ENCODE results near the gene ARID3B. TPM values are rescaled to one million over a fixed set of nuclear protein-coding genes. Genes with fewer than 3 reads are reported as not detected.
"Not testable (repeated sequence)": the region's sequence is repeated elsewhere in the genome, so short reads cannot be mapped to it uniquely, and the experiment has no call there.

Gene ARID3B
- total and polyA plus RNA-seq, 3 experiments from 2014 or later: 13.0 to 31.1 (median 30.1) TPM

GRCh38 chr15:74539521-74539920, 1.5 kb upstream of the ARID3B start:
- H3K27ac ChIP-seq (ENCODE audit: low read depth, low read length); DNase-seq; CTCF ChIA-PET; H3K9me3 Mint-ChIP-seq; H3K9me3 ChIP-seq (ENCODE audit: low read length); H3K27me3 ChIP-seq (ENCODE audit: insufficient read depth, low read length, poor library complexity, severe bottlenecking); H3K4me3 ChIP-seq (ENCODE audit: low read length); H3K27me3 Mint-ChIP-seq; H3K36me3 ChIP-seq (ENCODE audit: insufficient read depth, low read length): not testable (repeated sequence)
- Mint-ChIP-seq H3K36me3 (peaks cover 0 to 19% (median 4%) of the 10 kb centered on the region in 3 donors), H3K4me1 (peaks cover 41 to 45% (median 44%) of the 10 kb centered on the region in 3 donors), H3K4me3 (peak overlapping the region; percentile 29 to 95 (median 67)), H3K27ac (peak overlapping the region in 5 of 8 donors; percentile 21 to 82 (median 74))
- POLR2A ChIA-PET: interaction anchor here (1.1 kb wide), 1 partner anchor 11 kb away, joined by 3 read pairs; no protein-coding TSS in a partner anchor
- H3K4me1 ChIP-seq (ENCODE audit: insufficient read depth, low read length): peaks cover 34% of the 10 kb centered on the region

- Histone ChIP-seq H3K36me3 (ENCODE audit: insufficient read depth, low read length) (no peaks in the 10 kb centered on the region), H3K4me1 (ENCODE audit: insufficient read depth, low read length) (peaks cover 40% of the 10 kb centered on the region), H3K27me3 (ENCODE audit: insufficient read depth, low read length, poor library complexity, severe bottlenecking) (no peaks in the 10 kb centered on the region), H3K9me3 (ENCODE audit: low read length) (no peaks in the 10 kb centered on the region), H3K27ac (ENCODE audit: low read depth, low read length) (peak overlapping the region; percentile 83), H3K4me3 (ENCODE audit: low read length) (peak overlapping the region; percentile 89)
- CTCF ChIA-PET: no interaction called here
- POLR2A ChIA-PET: interaction anchor here (0.6 to 1.9 kb wide), 6 partner anchors 11 to 160 kb away, joined by 3 to 18 read pairs (median 4); partner anchors contain the start of genes CLK3 and UBL7
- H3K27ac Mint-ChIP-seq: peak overlapping the region; percentile 87 to 98 (median 96)
- H3K36me3 Mint-ChIP-seq: peaks cover 0 to 26% (median 4%) of the 10 kb centered on the region in 3 donors
- no peaks in the 10 kb centered on the region for H3K27me3 Mint-ChIP-seq
- H3K4me3 Mint-ChIP-seq: peak overlapping the region; percentile 92 to 98 (median 95)
- DNase-seq: no peak
- no peaks in the 10 kb centered on the region for H3K9me3 Mint-ChIP-seq
- peaks cover 47 to 51% (median 50%) of the 10 kb centered on the region in 3 donors for H3K4me1 Mint-ChIP-seq
Measured at GRCh38 chr15:74540161-74540760, 759 bp upstream of the ARID3B start.

GRCh38 chr15:74541494-74542165, 610 bp downstream of the ARID3B start:
- Histone ChIP-seq H3K9me3 (ENCODE audit: low read length) (no peaks in the 10 kb centered on the region), H3K27me3 (ENCODE audit: insufficient read depth, low read length, poor library complexity, severe bottlenecking) (no peaks in the 10 kb centered on the region), H3K4me3 (ENCODE audit: low read length) (peak overlapping the region; percentile 64), H3K36me3 (ENCODE audit: insufficient read depth, low read length) (no peaks in the 10 kb centered on the region), H3K4me1 (ENCODE audit: insufficient read depth, low read length) (peaks cover 53% of the 10 kb centered on the region), H3K27ac (ENCODE audit: low read depth, low read length) (peak overlapping the region; percentile 77)
- Mint-ChIP-seq H3K27me3 (peaks cover 0 to 2% of the 10 kb centered on the region in 2 donors), H3K27ac (peak overlapping the region; percentile 55 to 92 (median 90)), H3K9me3 (no peaks in the 10 kb centered on the region), H3K4me1 (peaks cover 61 to 65% (median 64%) of the 10 kb centered on the region in 3 donors), H3K36me3 (peaks cover 0 to 35% (median 7%) of the 10 kb centered on the region in 3 donors), H3K4me3 (peak overlapping the region; percentile 86 to 97 (median 92))
- peak; percentile 36 to 81 (median 44) for DNase-seq
- ChIA-PET POLR2A (interaction anchor here (1.0 to 1.9 kb wide), 3 partner anchors 11 to 81 kb away, joined by 5 to 18 read pairs (median 10); partner anchors contain the start of genes CLK3 and UBL7), CTCF (interaction anchor here (0.8 to 1.6 kb wide), 4 partner anchors 10 to 72 kb away, joined by 3 to 6 read pairs (median 4); no protein-coding TSS in a partner anchor)

- no peaks in the 10 kb centered on the region for H3K36me3 ChIP-seq (ENCODE audit: insufficient read depth, low read length)
- POLR2A ChIA-PET: interaction anchor here (1.9 kb wide), 1 partner anchor 73 kb away, joined by 18 read pairs; the partner anchor contains the start of gene CLK3
- H3K27ac ChIP-seq (ENCODE audit: low read depth, low read length): peak overlapping the region; percentile 77
- H3K4me1 ChIP-seq (ENCODE audit: insufficient read depth, low read length): peaks cover 58% of the 10 kb centered on the region
- Mint-ChIP-seq H3K4me3 (peak overlapping the region; percentile 86 to 97 (median 92)), H3K9me3 (no peaks in the 10 kb centered on the region), H3K27me3 (peaks cover 0 to 2% of the 10 kb centered on the region in 2 donors), H3K36me3 (peaks cover 0 to 36% (median 5%) of the 10 kb centered on the region in 3 donors), H3K4me1 (peaks cover 66 to 72% (median 72%) of the 10 kb centered on the region in 3 donors), H3K27ac (peak overlapping the region; percentile 55 to 92 (median 88))
- DNase-seq: no peak
- peak overlapping the region; percentile 64 for H3K4me3 ChIP-seq (ENCODE audit: low read length)
- no peaks in the 10 kb centered on the region for H3K27me3 ChIP-seq (ENCODE audit: insufficient read depth, low read length, poor library complexity, severe bottlenecking)
- CTCF ChIA-PET: interaction anchor here (0.9 to 1.6 kb wide), 2 partner anchors 21 to 72 kb away, joined by 3 to 6 read pairs; no protein-coding TSS in a partner anchor
- H3K9me3 ChIP-seq (ENCODE audit: low read length): no peaks in the 10 kb centered on the region
Measured at GRCh38 chr15:74542166-74543042, 1.4 kb downstream of the ARID3B start.

GRCh38 chr15:74543043-74543422, 2.0 kb downstream of the ARID3B start:
- peak overlapping the region; percentile 9 for H3K4me3 ChIP-seq (ENCODE audit: low read length)
- no peaks in the 10 kb centered on the region for H3K36me3 ChIP-seq (ENCODE audit: insufficient read depth, low read length)
- peaks cover 0 to 43% (median 4%) of the 10 kb centered on the region in 3 donors for H3K36me3 Mint-ChIP-seq
- no peaks in the 10 kb centered on the region for H3K27me3 ChIP-seq (ENCODE audit: insufficient read depth, low read length, poor library complexity, severe bottlenecking)
- H3K27ac Mint-ChIP-seq: peak overlapping the region in 7 of 8 donors; percentile 62 to 94 (median 83)
- ChIA-PET POLR2A (no interaction called here), CTCF (interaction anchor here (1.6 kb wide), 1 partner anchor 71 kb away, joined by 6 read pairs; no protein-coding TSS in a partner anchor)
- H3K4me1 Mint-ChIP-seq: peaks cover 71 to 79% (median 78%) of the 10 kb centered on the region in 3 donors
- H3K9me3 Mint-ChIP-seq: no peaks in the 10 kb centered on the region
- peaks cover 0 to 2% of the 10 kb centered on the region in 2 donors for H3K27me3 Mint-ChIP-seq
- peak overlapping the region; percentile 86 to 97 (median 92) for H3K4me3 Mint-ChIP-seq
- DNase-seq: no peak
- H3K27ac ChIP-seq (ENCODE audit: low read depth, low read length): no peak overlapping the region
- H3K4me1 ChIP-seq (ENCODE audit: insufficient read depth, low read length): peaks cover 64% of the 10 kb centered on the region
- no peaks in the 10 kb centered on the region for H3K9me3 ChIP-seq (ENCODE audit: low read length)

DNA sequence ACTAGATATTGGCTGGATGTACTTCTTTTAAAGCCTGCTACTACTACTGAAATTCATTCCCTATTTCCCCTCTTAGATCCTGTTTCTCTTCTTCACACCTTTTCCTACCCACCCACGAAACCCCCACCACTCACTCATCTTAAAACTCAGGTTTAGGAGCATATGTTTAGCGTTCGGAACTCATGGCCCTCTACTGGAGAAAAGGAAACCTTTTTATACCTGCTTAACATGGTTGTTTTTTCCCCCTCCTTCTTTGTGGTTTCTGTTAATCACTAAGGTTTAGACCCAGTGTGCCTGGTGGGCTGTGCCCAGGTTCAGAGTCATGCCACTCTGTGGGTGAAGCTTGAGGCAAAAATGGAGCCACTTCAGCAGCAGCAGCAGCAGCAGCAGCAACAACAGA, 2.6 kb downstream of the ARID3B start:
- H3K4me3 Mint-ChIP-seq: peak overlapping the region; percentile 66 to 95 (median 88)
- CTCF ChIA-PET: no interaction called here
- peak in 4 of 5 donors; percentile 2 to 57 (median 47) for DNase-seq
- H3K27me3 ChIP-seq (ENCODE audit: insufficient read depth, low read length, poor library complexity, severe bottlenecking): no peaks in the 10 kb centered on the region
- peak overlapping the region; percentile 9 for H3K4me3 ChIP-seq (ENCODE audit: low read length)
- peak overlapping the region; percentile 43 to 94 (median 79) for H3K27ac Mint-ChIP-seq
- H3K36me3 ChIP-seq (ENCODE audit: insufficient read depth, low read length): peaks cover under 1% of the 10 kb centered on the region
- POLR2A ChIA-PET: no interaction called here
- no peaks in the 10 kb centered on the region for H3K9me3 Mint-ChIP-seq
- peaks cover 0 to 2% of the 10 kb centered on the region in 2 donors for H3K27me3 Mint-ChIP-seq
- H3K36me3 Mint-ChIP-seq: peaks cover 0 to 48% (median 4%) of the 10 kb centered on the region in 3 donors
- H3K4me1 Mint-ChIP-seq: peaks cover 73 to 84% (median 83%) of the 10 kb centered on the region in 3 donors
- peaks cover 68% of the 10 kb centered on the region for H3K4me1 ChIP-seq (ENCODE audit: insufficient read depth, low read length)
- H3K9me3 ChIP-seq (ENCODE audit: low read length): no peaks in the 10 kb centered on the region
- H3K27ac ChIP-seq (ENCODE audit: low read depth, low read length): no peak overlapping the region

GRCh38 chr15:74545086-74545485, 4.1 kb downstream of the ARID3B start:
- peaks cover 0 to 2% of the 10 kb centered on the region in 2 donors for H3K27me3 Mint-ChIP-seq
- H3K4me3 Mint-ChIP-seq: peak overlapping the region in 3 of 7 donors; percentile 12 to 78 (median 68)

More at GRCh38 chr15:74545086-74545485, 4.1 kb downstream of the ARID3B start:
- no peaks in the 10 kb centered on the region for H3K9me3 Mint-ChIP-seq
- ChIA-PET CTCF (interaction anchor here (0.8 to 1.7 kb wide), 4 partner anchors 55 to 163 kb away, joined by 3 to 5 read pairs (median 4); no protein-coding TSS in a partner anchor), POLR2A (interaction anchor here (0.6 kb wide), 1 partner anchor 13 kb away, joined by 5 read pairs; no protein-coding TSS in a partner anchor)
- no peaks in the 10 kb centered on the region for H3K9me3 ChIP-seq (ENCODE audit: low read length)
- H3K4me1 ChIP-seq (ENCODE audit: insufficient read depth, low read length): peaks cover 64% of the 10 kb centered on the region
- H3K4me1 Mint-ChIP-seq: peaks cover 71 to 85% (median 84%) of the 10 kb centered on the region in 3 donors
- H3K27ac ChIP-seq (ENCODE audit: low read depth, low read length): no peak overlapping the region
- H3K4me3 ChIP-seq (ENCODE audit: low read length): no peak overlapping the region
- H3K36me3 ChIP-seq (ENCODE audit: insufficient read depth, low read length): peaks cover 12% of the 10 kb centered on the region
- H3K27ac Mint-ChIP-seq: peak overlapping the region in 7 of 8 donors; percentile 29 to 92 (median 89)
- no peak for DNase-seq
- H3K36me3 Mint-ChIP-seq: peaks cover 0 to 57% (median 4%) of the 10 kb centered on the region in 3 donors
- no peaks in the 10 kb centered on the region for H3K27me3 ChIP-seq (ENCODE audit: insufficient read depth, low read length, poor library complexity, severe bottlenecking)

Measured in CD8-positive, alpha-beta memory T cell (primary cell).